SU-DHL-6 (cell line): Measurements from ENCODE around the gene RIMS4.

ENCODE experiments used
- H2AFZ ChIP-seq: fragments of 200-600 bp; sonication (generic); 2 replicates; pipeline ENCODE4 v1.6.1; 2014; ENCODE audit warnings: low read depth, mild to moderate bottlenecking, moderate library complexity, mixed read lengths, antibody characterized with exemption, low read length; ENCODE audit not compliant: severe bottlenecking
- H3F3A ChIP-seq: fragments of 200-600 bp; shearing (Covaris generic); 2 replicates; pipeline ENCODE4 v1.6.0; 2016; ENCODE audit warnings: antibody characterized with exemption, mild to moderate bottlenecking; ENCODE audit not compliant: insufficient read depth
- H3K27ac ChIP-seq: fragments of 200-600 bp; sonication (generic); 2 replicates; pipeline ENCODE4 v1.5.1; 2016; ENCODE audit warnings: low read depth, mild to moderate bottlenecking, low read length, moderate library complexity, mixed read lengths
- H3K27me3 ChIP-seq: fragments of 200-600 bp; sonication (generic), shearing (Covaris generic); 2 replicates; pipeline ENCODE4 v1.6.0; 2014; ENCODE audit warnings: mild to moderate bottlenecking, low read length
- H3K36me3 ChIP-seq: fragments of 200-600 bp; sonication (generic); 2 replicates; pipeline ENCODE4 v1.6.1; 2014; ENCODE audit warnings: mild to moderate bottlenecking, low read length, mixed read lengths
- H3K4me2 ChIP-seq: fragments of 300-600, 200-600 bp; shearing (Covaris generic), sonication (generic); 2 replicates; pipeline ENCODE4 v1.6.0; 2014; ENCODE audit warnings: low read length, low read depth, mild to moderate bottlenecking; ENCODE audit not compliant: poor library complexity, severe bottlenecking
- H3K4me3 ChIP-seq: fragments of 200-600 bp; sonication (generic); 2 replicates; pipeline ENCODE4 v1.5.1; 2014; ENCODE audit warnings: antibody characterized with exemption, low read length, mild to moderate bottlenecking, mixed read lengths; ENCODE audit not compliant: insufficient read depth, poor library complexity, severe bottlenecking
- H3K79me2 ChIP-seq: fragments of 200-600 bp; sonication (generic); 2 replicates; pipeline ENCODE4 v1.6.1; 2014; ENCODE audit warnings: mild to moderate bottlenecking, low read length, moderate library complexity; ENCODE audit not compliant: insufficient read depth
- H3K9ac ChIP-seq: fragments of 200-600 bp; sonication (generic); 2 replicates; pipeline ENCODE4 v1.7.0; 2014; ENCODE audit warnings: mild to moderate bottlenecking, low read length
- H3K9me2 ChIP-seq: fragments of 200-600 bp; sonication (generic); replicated peaks from 2 replicates; pipeline ENCODE4 v1.6.1; 2014; ENCODE audit warnings: low read length; ENCODE audit not compliant: insufficient read depth
- H3K9me3 ChIP-seq: fragments of 200-600 bp; sonication (generic); 2 replicates; pipeline ENCODE4 v1.6.1; 2014; ENCODE audit warnings: low read length, mixed read lengths; ENCODE audit not compliant: insufficient read depth
- H4K20me1 ChIP-seq: fragments of 200-600 bp; sonication (generic); 2 replicates; pipeline ENCODE4 v1.6.1; 2014; ENCODE audit warnings: low read depth, mild to moderate bottlenecking, antibody characterized with exemption, low read length, moderate library complexity, mixed read lengths
- EZH2phosphoT487 ChIP-seq: fragments of 200-600 bp; sonication (generic), shearing (Covaris generic); conservative IDR thresholded peaks from 2 replicates; pipeline ENCODE4 v1.6.1; 2018; ENCODE audit warnings: mild to moderate bottlenecking, antibody characterized with exemption, low read length, moderate library complexity, mixed read lengths
- TF ChIP-seq, protein P1 (sequence below): fragments of 200-600 bp; sonication (generic); IDR thresholded peaks from one replicate; pipeline ENCODE4 v1.5.1; 2017; ENCODE audit warnings: antibody characterized with exemption, mild to moderate bottlenecking, low read length, moderate library complexity; ENCODE audit not compliant: insufficient read depth, poor library complexity, severe bottlenecking

RIMS4 gene

DNA sequence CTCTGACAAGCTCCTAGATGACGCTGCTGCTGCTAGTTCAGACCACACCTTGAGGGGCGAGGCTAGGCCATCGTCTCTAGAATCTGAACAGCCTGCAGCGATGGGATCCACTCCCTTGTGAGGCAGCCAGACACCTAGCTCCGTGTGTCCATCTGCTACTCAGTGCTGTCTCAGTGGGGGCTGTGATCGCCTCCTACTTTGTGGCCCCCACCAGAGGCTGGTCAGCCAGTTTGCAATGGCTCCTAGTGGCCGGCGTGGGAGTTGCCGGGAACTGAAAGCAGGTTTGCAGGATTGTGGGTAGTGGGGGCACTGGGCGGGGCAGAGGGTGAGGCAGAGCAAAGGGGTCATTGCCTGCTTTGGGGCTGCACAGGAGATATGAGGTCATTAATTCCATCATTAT, 92.4 kb downstream of the RIMS4 start:
- H3K4me2 ChIP-seq: no peak overlapping the region
- no peak overlapping the region for H3K4me3 ChIP-seq
- H3K9me2 ChIP-seq: no peaks in the 10 kb centered on the region
- no peaks in the 10 kb centered on the region for H3K79me2 ChIP-seq
- no peak overlapping the region for H3K9ac ChIP-seq
- no peak for TF ChIP-seq EZH2phosphoT487
- no peaks in the 10 kb centered on the region for H3K9me3 ChIP-seq
- no peak overlapping the region for H2AFZ ChIP-seq
- no peaks in the 10 kb centered on the region for H3F3A ChIP-seq
- no peak overlapping the region for H3K27ac ChIP-seq
- H3K27me3 ChIP-seq: no peaks in the 10 kb centered on the region
- no peaks in the 10 kb centered on the region for H4K20me1 ChIP-seq
- no peaks in the 10 kb centered on the region for H3K36me3 ChIP-seq

DNA sequence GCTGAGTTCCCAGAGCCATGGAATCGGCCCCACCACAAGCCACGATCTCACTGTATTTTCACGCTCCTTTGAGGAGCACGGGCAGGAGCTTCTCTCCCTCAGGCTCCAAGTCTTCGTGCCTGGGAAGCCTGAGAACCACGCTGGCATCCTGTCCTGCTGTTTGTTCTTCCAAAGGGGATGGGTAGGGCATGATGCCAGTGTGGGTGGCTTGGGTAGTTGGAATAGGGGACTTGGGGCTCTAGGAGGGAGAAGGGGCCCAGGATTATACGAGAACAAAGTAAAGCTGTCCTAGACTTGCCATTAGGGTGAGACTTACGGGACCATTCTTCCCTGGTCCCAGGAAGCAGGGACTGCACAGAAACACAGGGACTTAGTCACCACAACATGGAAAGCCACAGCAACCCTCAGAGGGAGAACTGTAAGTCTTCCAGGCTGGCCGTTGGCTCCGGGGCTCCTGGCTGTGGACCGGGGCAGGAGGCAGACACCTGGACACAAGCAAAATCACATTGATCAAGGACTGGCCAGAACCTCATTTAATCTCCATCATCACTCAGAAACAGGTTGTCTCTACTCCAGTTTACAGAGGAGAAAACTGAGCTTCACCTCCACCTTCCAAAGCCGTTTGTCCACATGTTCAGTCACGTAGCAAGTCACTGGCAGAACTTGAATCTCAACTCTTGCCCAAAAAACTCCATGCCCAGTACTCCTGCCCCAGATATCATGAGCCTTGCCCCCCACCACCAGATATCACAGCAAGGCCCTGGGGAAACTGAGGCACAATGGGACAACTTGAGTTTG, 93.8 kb downstream of the RIMS4 start:
- no peak overlapping the region for H3K4me3 ChIP-seq
- no peaks in the 10 kb centered on the region for H3K27me3 ChIP-seq
- H3K79me2 ChIP-seq: no peaks in the 10 kb centered on the region
- no peak overlapping the region for H3K27ac ChIP-seq
- no peaks in the 10 kb centered on the region for H3K9me2 ChIP-seq
- no peaks in the 10 kb centered on the region for H4K20me1 ChIP-seq
- no peak for TF ChIP-seq EZH2phosphoT487
- TF ChIP-seq, protein P1, sequence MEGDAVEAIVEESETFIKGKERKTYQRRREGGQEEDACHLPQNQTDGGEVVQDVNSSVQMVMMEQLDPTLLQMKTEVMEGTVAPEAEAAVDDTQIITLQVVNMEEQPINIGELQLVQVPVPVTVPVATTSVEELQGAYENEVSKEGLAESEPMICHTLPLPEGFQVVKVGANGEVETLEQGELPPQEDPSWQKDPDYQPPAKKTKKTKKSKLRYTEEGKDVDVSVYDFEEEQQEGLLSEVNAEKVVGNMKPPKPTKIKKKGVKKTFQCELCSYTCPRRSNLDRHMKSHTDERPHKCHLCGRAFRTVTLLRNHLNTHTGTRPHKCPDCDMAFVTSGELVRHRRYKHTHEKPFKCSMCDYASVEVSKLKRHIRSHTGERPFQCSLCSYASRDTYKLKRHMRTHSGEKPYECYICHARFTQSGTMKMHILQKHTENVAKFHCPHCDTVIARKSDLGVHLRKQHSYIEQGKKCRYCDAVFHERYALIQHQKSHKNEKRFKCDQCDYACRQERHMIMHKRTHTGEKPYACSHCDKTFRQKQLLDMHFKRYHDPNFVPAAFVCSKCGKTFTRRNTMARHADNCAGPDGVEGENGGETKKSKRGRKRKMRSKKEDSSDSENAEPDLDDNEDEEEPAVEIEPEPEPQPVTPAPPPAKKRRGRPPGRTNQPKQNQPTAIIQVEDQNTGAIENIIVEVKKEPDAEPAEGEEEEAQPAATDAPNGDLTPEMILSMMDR: no peak
- H3K9ac ChIP-seq: no peak overlapping the region
- H2AFZ ChIP-seq: no peak overlapping the region
- H3K9me3 ChIP-seq: no peaks in the 10 kb centered on the region
- no peaks in the 10 kb centered on the region for H3K36me3 ChIP-seq
- no peak overlapping the region for H3K4me2 ChIP-seq
- no peaks in the 10 kb centered on the region for H3F3A ChIP-seq

DNA sequence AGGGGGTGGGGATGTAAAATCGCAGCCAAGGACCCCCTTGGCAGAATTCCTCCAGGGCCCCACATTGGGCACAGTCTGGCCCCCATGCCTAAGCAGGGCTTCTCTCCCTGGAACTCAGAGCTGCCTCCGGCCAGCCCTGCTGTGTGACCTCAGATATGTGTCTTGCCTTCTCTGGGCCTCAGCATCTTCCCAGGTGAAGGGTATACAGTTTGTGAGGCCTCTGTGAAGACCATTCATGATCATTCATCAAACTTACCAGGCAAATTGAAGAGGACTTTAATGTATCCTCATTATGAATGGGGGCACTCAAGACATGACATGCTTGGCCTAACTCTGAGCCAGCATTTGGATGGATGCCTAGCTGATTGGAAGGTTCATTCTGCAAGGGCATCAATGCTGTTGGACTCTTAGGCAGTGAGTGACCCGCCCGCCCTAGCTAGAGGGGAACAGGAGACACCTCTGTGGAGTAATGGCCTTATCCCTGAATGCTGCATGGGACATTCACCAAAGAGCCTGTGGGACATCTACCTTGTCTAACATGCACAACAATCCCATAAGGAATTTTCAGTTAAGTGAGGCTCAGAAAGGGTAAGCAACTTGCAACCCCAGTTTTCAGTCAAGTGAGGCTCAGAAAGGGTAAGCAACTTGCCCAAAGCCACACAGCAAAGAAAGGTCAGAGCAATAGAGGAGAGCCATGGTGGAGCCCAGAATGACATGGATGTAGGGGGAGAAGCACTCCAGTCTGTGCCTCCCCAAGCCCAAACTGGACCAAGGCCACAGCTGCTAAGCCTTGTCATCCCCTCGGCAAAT, 94.6 kb downstream of the RIMS4 start:
- H3K9me3 ChIP-seq: no peaks in the 10 kb centered on the region
- H3K36me3 ChIP-seq: no peaks in the 10 kb centered on the region
- no peak overlapping the region for H3K27ac ChIP-seq
- H3K9me2 ChIP-seq: no peaks in the 10 kb centered on the region
- H3F3A ChIP-seq: no peaks in the 10 kb centered on the region
- H4K20me1 ChIP-seq: no peaks in the 10 kb centered on the region
- H3K79me2 ChIP-seq: no peaks in the 10 kb centered on the region
- H3K4me2 ChIP-seq: no peak overlapping the region
- no peak for TF ChIP-seq EZH2phosphoT487
- TF ChIP-seq, protein P1: no peak
- no peaks in the 10 kb centered on the region for H3K27me3 ChIP-seq
- no peak overlapping the region for H3K4me3 ChIP-seq
- H3K9ac ChIP-seq: no peak overlapping the region
- no peak overlapping the region for H2AFZ ChIP-seq
